Stimulated activated CD4-positive, alpha-beta T cell treated with anti-CD3 and anti-CD28 coated beads, Interleukin-1b, Interleukin-23, amount 100 ng/mL, for 4 hours (primary cell): Measurements from ENCODE around the gene ANK3.

Experiments used
- DNase-seq, 2 donors: peaks; one replicate each; pipeline ENCODE4 v3.0.0-alpha.2; 2020; ENCODE audit warnings: low read depth in 2 of 2

Gene ANK3

GRCh38 chr10:60230892-60231291 is 158.8 kb downstream of the ANK3 start:
- no peak for DNase-seq

- no peak for DNase-seq
These were observed 165.5 kb downstream of the ANK3 start for GRCh38 chr10:60224066-60224705.

- no peak for DNase-seq
These were observed 167.6 kb downstream of the ANK3 start for GRCh38 chr10:60222047-60222446.

- DNase-seq, result no peak
These were observed 177.5 kb downstream of the ANK3 start for GRCh38 chr10:60212195-60212594.

- no peak for DNase-seq
These were observed 179.7 kb downstream of the ANK3 start for GRCh38 chr10:60209874-60210570.

GRCh38 chr10:60208676-60209269 is 180.9 kb downstream of the ANK3 start:
- DNase-seq, result no peak

- no peak for DNase-seq
These were observed 181.8 kb downstream of the ANK3 start for GRCh38 chr10:60207894-60208293.

GRCh38 chr10:60206735-60207134 is 182.9 kb downstream of the ANK3 start:
- no peak for DNase-seq

- DNase-seq, result no peak
These were observed 183.9 kb downstream of the ANK3 start for GRCh38 chr10:60205741-60206140.

GRCh38 chr10:60203993-60204618 is 185.6 kb downstream of the ANK3 start:
- no peak for DNase-seq

GRCh38 chr10:60200682-60201053 is 189.0 kb downstream of the ANK3 start:
- DNase-seq, result no peak

- no peak for DNase-seq
These were observed 189.5 kb downstream of the ANK3 start for GRCh38 chr10:60200012-60200681.

GRCh38 chr10:60197206-60197605 is 192.5 kb downstream of the ANK3 start:
- DNase-seq, result no peak

GRCh38 chr10:60194421-60194820 is 195.3 kb downstream of the ANK3 start:
- DNase-seq, result no peak

GRCh38 chr10:60192946-60193345 is 196.7 kb downstream of the ANK3 start:
- DNase-seq, result no peak

- DNase-seq, result no peak
These were observed 199.7 kb downstream of the ANK3 start for GRCh38 chr10:60189861-60190475.

- DNase-seq, result no peak
These were observed 201.1 kb downstream of the ANK3 start for GRCh38 chr10:60188548-60188947.

GRCh38 chr10:60187691-60188090 is 202.0 kb downstream of the ANK3 start:
- no peak for DNase-seq

- no peak for DNase-seq
These were observed 203.2 kb downstream of the ANK3 start for GRCh38 chr10:60186315-60187071.

- DNase-seq, result no peak
These were observed 204.3 kb downstream of the ANK3 start for GRCh38 chr10:60185421-60185820.

- DNase-seq, result no peak
These were observed 207.0 kb downstream of the ANK3 start for GRCh38 chr10:60182691-60183090.
